COR-L47 (cell line): ENCODE results near the gene HOXB6.
A peak's percentile ranks its signal among the peaks of the same experiment; 100 is the strongest.

Source experiments
- DNase-seq: peaks from one replicate; lab custom pipeline; 2025; lab: John Stamatoyannopoulos, UW

The HOXB6 gene

DNA sequence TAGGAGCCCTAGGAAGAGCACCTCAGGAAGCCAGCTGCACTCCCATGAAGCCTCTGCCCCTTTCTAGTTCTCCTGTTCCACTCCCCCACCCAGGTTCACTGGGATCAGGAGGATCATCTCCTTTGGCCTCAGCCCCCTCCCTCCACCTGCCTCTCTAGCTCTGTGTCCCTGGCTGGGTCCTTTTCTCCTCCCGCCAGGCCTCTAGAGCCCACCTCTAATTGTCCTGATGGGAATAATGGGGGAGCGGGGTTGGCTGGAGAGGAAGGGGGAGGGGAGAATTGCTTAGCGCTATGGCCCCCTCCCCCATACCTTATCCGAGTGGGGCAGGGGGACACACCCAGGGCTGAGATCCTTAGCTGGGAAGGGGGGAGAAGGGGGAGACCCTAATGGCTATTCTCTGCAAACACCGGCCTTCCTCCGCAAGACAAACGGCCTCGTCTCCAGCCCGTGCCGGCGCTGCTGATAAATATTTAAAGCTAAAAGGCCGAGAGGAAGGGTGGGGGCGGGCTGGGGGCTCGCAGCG lies 5.0 kb upstream of the HOXB6 start:
- DNase-seq: peak; percentile 35

DNA sequence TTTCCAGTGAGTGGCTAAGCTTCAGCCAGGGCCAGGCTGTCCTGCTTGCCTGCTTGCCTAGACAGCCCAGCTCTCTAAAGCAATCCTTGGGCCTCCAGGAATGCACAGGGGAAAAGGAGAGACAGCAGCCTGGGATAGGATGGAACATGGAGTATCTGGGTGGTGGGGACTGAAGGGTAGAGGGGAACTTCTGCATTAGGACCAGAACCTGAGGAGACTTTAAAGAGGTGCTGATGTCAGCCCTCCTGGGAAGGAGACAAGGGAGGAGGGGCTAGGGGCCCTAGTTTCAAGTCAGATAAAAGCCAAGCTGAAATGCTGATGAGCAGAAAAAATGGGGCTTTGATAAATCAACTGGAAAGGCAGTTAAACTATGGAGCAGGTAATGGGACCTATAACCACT lies 4.2 kb upstream of the HOXB6 start:
- DNase-seq: no peak

DNA sequence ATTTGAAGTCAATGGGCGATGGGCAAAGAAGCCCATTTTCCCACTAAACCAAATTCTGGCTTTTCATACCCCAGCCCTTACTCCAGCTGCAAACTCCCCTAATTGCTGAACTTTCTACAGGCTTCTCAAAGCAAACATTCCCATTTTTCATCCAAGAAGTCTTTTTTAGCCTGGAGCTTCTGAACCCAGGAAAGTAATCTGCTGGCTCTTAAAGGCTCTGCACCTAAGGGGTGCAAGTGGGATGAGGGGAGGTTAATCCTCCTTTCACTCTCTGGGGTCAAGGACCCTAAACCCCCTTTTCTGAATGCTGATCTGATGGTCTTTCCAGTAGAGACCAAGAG lies 3.7 kb upstream of the HOXB6 start:
- no peak for DNase-seq

DNA sequence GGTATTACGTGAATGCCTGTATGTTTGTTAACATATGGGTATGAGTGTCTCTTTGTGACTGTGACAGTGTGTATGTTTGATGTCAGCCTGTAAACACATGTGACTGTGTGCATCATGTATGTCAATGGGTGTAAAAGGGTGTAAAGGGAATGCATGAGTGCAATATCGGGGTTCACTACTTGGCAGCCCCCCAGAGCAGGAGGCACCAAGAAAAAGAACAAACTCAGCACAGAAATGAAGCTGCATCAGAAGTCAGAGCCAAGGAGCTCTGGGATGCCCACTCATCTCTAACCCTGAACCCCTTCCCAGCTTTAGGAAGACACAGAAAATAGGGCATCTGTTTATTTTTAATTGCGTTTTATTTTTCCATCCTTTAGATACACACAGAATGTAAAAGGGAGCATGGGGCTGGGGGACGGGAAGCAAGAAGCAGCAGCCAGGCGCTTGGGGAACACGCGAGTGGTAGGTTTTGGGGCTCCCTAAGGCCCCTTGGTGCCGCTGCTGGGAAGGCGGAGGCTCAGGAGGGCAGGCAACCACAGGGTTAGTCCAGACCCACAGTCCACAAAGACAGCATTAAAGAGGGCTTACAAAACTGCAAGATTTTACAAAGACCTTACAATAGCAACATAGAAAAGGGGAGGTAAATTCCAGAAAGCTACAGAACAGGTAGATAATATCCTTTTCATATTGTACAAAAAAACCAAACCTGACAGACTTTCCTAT lies 2.3 kb upstream of the HOXB6 start:
- DNase-seq: no peak

DNA sequence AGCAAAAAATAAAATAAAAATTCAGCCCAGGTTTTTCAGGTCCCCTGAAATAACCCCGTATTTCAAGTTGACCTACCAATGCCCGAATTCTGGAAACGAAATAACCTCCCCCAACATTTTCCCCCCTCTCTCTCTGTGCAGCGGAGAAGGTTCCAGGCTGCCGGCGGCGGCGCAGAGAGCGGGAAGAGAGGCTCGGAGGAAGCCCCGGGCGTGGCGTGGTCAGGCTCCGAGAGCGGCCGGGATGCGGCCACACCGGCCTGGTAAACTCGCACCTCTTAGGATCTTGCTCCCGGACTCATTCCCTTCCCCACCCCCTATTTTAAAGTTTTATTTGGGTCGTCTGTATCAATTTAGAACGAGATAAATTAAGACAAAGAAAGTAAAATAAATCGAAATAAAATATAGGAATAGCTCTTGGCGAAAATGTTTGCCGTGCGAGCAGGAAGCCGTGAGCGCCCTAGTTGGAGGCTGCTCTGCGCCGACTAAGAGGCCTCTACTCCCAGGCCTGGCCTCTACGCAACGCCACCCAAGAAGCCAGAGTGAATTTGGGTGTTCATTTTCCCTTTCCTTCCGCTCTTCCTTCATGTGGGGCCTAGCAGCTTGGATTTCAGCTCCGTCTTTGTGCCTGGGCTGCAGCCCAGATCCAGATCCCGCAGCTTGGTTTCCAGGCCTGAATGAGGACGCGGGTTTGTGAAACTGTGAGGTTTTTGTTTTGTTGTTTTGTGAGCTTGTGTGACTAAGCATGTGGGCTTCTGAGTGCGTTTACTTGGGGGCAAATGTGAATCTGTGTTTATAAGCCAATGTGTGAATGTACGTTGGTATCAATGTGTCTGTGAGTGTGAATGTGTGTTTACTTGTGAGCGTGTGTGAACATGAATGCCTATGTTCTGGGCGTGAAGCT lies 1.5 kb upstream of the HOXB6 start:
- no peak for DNase-seq

DNA sequence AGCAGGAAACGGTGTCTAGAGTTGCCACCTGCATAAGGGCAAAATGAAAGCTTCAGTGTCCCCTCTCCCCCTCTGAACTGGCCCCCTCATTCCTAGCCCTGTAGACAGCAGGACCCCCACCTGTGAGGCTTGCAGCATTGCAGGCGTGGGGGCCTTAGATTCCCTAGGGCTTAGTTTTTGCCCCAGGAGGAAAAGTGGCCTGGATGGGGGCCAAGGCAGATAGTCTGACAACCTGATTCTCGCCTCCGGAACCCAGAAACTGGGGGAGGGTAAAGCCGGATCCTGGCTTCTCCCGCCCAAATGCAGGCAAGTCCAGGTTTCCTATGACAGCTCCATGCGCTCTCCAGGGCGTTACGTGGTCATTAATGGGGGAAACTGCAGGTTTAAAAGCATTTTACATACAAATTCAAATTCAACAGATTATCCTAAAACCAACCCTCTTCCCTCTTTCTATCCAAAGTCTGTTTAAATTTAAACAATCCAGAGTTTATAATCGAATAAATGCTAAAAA lies 678 bp upstream of the HOXB6 start:
- no peak for DNase-seq

DNA sequence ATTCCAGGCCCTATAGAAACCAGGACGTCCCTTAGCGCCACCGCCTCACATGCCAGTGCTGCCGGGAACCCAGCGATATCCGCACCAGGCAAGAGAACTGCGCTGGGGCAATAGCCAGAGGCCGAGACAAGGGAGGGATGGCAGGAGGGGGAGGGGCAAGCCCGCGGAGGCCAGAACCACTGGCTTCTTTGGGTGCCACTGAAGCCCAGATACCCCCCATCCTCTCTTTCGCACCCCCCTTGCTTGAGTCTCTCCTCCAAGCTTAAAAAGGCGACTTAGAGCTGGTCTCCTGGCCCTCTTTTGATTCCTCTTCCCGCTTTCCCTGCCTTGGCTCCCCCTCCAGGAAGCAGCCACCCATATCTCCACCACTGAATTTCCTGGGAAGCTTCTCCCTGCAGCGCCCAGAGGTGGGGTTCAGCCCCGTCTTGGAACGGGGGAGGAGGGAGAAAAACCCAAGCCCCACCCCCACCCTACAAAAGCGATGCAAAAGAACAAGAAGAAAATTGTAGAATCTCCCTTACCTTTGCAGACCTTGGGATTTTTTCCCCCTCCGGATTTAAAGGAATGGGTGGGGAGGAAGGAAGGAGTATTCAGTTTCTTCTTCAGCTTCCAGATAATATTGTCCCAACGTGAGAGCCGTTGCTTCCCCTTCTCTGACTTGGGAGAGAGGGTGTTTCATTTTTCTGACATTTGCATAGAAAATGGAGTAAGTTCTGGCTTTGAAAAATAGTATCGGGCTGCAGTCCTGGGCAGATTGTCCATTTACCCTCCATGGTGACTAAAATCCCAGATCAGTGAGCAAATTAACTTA lies 622 bp downstream of the HOXB6 start:
- DNase-seq: no peak

DNA sequence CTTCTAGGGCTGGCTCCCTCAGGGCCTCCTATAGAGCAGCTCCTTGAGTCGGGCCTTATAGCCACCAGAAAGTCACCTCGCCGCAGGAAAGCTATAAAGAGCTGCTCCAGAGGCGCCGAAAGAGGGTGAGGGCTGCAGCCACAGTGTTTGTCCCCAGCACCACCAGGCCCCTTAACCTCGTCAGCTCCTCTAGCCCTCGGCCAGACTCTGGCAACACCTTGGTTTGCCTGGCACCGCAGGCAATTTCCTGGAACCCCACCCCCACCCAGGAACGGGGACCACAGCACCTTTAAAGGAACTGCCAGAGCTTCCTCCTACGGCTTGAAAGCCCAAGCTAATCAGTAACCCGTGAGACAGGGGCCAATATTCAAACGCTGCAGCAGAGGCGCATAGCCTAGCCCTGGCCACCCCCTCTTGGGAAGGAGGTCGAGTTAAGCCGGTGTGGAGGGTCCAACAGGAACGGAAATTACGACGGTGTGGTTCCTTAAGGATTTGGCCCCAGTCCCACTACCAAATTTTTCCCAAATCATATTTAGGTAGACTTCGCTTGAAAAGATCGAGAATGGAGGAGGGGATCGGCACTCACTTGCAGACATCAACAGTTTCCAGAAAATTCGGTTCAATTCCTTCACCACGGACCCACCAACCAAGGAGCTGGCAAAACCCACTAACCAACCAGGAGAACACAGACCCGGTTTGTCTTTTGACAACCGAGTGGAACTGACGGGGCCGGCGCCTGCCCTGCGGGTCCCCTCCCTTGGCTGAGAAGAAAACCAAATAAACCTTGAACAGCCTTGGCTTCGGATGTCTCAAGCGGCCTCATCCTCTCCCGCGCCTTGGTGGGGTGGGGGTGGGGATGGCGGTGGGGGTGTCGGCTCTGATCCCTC lies 3.0 kb downstream of the HOXB6 start:
- no peak for DNase-seq

DNA sequence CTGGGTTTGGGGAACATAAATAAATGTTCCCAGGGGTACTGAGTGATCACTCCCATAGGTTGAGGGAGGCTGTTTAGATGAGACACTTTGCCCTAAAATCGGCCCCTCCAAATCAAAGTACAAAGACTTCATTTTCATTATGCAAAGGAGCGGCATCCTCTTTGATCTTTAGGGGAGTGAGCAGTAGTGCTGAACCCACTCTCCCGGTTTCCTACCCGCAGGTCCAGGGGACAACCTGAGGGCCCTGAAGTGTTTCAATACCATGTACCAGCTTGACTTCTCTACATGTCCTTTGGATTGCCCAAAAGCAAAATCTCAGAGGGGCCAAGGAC lies 3.6 kb downstream of the HOXB6 start:
- no peak for DNase-seq

DNA sequence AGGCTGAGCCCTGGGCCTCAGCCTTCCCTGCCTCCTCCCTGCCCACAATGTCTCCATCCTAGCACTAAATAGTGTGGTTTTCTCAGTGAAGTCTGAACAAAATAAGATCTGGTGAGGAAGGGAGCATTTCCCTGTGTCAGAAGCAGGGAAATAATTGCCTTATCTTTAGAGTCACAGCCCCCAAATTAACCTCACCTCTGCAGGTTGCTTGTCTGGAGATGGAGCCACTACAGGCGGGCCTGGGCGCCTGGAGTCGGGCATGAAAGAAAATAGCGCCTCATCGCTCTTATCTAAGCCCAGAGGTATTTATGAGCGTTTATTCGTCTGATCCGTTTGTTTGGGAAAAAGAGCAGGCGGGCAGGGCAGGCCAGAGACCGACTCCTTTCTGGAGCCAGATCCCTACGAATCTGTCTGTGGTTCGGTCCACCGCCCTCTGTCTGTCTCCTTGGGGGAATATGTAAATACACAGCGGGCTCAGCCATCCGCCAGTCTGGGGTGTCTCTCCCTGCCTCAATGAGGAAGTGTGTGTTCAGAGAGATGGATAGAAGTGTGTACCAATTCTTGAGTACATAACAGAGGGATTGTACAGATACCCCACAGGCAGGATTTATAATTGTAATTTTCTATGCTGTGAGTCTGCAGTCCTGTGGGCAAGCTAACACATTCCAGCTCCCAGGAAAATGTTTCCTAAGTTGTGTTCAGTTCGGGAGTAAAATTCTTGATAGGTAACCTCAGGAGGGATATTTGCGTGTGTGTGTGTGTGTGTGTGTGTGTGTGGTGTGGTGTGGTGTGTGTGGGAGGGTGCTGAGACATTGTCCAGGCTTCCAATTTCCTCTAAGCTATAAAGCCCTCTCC lies 4.3 kb downstream of the HOXB6 start:
- DNase-seq: no peak

DNA sequence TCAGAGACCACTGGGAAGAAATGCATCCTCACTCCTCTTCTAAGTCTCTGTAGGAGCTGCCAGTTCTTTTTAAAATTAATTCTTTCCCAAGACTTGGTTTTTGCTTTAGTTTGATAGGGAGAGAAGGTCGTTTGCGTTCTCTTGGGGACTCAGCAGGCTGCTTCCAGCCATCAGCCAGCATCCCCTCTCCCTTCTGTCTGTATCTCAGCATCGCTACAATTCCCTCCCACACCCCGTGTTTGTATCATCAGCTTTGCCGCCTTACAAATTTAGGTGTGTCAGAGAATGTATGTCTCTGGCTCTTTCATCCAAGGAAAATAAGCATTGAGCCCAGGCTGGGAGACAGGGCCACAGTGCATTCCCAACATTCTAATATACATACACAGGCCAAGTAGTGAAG lies 5.4 kb downstream of the HOXB6 start:
- no peak for DNase-seq

DNA sequence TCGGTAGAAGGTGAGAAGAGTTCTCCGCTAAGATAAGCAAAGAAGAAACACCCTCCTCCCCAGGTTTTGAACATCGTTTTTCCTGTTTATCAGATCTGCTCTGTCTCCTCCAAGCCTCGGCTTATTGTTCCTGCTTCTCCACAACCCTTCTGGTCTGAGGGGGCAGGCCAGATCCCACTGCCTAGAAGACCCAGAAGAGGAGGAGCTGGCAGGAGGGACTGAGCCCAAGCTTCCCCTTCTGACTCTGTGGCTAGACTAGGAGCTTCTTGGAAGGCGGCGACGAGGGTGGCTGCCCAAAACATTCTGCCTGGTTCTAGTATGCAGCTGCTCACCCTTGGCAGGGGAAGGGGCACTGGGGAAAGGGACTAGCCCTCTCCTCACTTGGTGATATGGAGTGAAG lies 6.0 kb downstream of the HOXB6 start:
- DNase-seq: no peak

DNA sequence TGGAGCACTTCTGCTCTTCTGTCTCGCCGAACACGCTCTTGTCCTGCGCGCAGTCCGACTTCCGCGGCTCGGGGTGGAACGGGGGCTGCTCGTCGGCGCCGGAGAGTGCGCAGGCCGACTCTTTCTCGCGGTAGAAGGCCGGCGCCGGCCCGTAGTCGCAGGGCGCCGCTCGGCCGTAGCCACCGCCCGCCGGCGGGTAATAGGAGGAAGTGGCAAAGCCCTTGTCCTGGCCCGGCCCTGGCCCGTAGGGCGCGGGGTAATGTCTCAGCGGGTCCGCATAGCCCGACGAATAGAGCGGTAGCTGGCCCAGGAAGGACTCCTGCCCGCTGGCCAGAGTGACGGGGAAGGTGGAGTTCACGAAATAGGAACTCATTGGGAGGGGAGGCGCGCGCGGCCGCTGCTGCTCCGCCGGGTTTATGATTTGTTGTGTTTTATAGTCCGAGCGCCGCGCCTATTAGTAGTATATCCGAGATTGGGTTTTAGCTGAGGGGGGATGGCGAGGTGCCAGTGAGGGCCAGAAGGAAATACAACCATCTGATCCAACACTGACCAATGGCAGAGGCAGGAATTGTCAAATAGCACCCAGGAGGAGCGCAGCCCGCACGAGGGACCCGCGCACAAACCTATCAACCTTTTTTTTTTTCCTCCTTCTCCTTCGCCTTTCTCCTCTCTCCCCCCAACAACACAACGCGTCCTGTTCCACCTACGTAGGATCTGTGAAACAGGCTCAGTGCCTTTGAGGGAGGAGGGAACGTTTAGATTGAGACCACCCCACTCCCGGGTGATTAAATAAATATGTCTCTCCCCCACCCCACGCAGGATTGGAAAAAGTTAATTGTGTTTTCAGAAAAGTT lies 6.8 kb downstream of the HOXB6 start:
- DNase-seq: peak; percentile 23

DNA sequence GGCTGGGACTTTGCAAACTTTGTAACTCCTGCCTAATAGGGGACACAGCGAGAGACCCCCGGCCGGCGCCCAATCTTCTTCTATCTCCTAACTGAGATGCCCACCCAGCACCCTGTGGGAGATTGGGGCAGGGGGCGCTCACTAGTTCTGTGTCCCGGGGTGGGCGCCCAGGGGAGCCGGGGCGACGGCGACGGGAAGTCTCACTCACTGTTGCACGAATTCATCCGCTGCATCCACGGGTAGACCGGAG lies 7.3 kb downstream of the HOXB6 start:
- no peak for DNase-seq

DNA sequence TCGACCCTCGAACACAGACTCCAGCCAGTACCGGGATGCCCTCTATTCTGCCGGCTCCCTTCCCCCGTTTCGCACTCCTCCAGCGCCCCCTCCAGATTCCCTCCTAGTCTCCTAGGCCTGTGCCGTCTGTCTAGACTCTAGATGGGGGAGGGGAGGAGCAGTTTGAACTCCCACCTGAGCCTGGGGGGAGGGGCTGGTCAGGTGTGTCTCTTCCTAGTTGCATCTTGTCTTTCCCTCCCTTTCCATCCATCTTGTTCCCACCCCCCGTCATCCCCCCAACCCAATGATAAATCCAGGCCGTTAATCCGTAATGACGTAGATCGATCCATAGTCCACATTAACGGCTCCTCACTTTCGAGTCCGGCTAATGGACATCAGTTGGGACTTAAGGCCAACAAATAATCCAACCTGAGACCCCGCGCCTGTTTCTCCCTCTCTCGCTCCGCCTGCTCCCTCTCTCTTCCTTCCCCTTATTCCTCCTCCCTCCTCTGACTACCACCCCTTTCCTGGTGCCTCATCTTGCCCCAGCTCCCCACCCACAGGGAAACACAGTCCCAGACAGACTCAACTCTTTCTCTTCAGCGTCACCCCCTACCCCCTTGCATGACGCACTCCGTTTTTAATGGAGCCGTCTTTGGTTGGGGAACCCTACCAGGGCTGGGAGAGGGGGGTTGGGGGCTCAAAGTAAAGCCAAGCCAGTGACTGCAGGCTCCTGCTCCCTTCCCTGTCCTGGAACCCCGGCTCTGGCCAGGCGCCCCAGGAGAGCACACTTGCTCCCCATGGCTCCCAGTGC lies 7.9 kb downstream of the HOXB6 start:
- DNase-seq: no peak

DNA sequence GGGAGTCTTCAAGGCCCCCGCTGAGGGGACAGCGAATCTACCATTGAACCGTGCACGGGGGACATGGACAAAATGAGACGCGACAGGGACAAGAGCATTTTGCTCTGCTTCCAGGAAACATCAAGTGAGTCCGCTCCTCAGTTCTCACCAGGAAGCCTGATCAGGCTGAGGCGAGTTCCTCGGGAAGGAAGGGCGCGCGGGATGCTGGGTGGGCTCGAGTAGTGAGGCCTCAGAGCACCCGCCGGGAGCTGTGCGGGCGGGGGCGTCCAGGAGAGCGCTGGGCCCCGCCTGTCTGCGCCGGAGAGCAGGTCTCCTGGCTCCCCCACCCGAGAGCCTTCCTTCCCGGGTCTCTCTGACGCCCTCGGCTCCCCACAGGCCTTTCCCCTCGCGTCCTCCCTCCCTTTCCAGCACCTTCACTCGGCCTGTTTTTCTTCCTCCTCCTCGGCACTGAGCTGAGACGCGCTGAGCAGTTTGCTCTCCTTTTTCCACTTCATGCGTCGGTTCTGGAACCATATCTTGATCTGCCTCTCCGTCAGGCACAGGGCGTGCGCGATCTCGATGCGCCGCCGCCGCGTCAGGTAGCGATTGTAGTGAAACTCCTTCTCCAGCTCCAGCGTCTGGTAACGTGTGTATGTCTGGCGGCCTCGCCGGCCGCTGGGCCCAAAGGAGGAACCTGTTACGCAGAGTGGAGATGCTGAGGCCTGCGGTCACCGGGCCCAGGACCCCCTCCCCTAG lies 8.6 kb downstream of the HOXB6 start:
- no peak for DNase-seq

DNA sequence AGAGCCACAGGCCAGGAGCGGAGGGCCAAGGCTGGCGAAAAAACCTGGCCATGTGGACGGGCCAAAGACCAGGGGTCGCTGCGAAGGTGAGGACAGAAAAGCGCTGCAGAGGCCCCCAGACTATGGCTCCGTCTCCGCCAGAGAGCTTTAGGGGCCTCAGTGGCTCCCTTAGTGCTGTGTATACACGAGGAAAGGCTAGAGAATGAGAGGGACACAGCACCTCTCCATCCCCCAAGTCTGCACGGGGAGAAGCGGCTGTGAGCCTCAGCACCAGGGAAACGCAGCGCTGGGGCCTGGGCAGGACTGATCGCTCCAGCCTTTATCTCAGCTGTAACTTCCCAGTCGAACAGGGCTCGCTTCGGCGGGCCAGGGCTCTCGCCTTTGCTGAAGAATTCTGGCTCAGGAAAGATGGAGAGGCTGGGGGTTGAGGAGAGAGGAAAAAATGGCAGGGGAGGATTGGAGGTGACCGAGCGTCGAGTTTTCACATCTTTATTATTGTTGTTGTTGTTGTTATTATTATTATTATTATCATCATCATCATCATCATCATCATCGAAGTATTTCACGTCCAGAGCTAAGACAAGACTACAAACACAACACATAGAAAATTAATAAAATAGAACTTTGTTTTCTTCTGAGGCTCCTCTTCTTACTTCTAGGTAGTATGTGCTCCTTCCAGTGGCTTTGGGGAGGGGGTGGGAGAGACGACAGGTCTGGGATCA lies 9.3 kb downstream of the HOXB6 start:
- no peak for DNase-seq
